K562 (cell line): ENCODE data around the gene KCNJ14. TPM values are rescaled to one million over a fixed set of nuclear protein-coding genes. Genes with fewer than 3 reads are reported as not detected.

Experiments used
- CBX8 ChIP-seq: fragments of 200-600 bp; sonication (generic); IDR thresholded peaks from 2 replicates; pipeline ENCODE4 v1.6.1; 2012; ENCODE audit warnings: borderline replicate concordance, mixed run types, low read depth, mild to moderate bottlenecking, moderate library complexity, mixed read lengths, low read length, control low read depth, inconsistent platforms; ENCODE audit not compliant: poor library complexity, severe bottlenecking; ENCODE audit errors: extremely low read depth
- ELF1 ChIP-seq: fragments of 200-800 bp; sonication (Bioruptor generic); IDR thresholded peaks from 2 replicates; pipeline ENCODE4 v1.6.1; 2016; ENCODE audit warnings: missing genetic modification characterization, missing compliant biosample characterization
- EP300 ChIP-seq: IDR thresholded peaks from 2 replicates; pipeline ENCODE4 v1.6.1; 2012; ENCODE audit warnings: low read length, improper control_type of control experiment
- EP400 ChIP-seq: fragments of 450-650 bp; IDR thresholded peaks from 2 replicates; pipeline ENCODE4 v1.6.1; 2017; ENCODE audit warnings: antibody characterized with exemption, mild to moderate bottlenecking, moderate library complexity
- GABPA ChIP-seq: fragments of 200-800 bp; sonication (Bioruptor generic); conservative IDR thresholded peaks from 2 replicates; pipeline ENCODE4 v1.6.1; 2016; ENCODE audit warnings: low read depth, missing genetic modification characterization, missing compliant biosample characterization
- GATAD2A ChIP-seq: fragments of 450-650 bp; IDR thresholded peaks from 2 replicates; pipeline ENCODE4 v1.6.1; 2017
- HDAC2 ChIP-seq: fragments of 450-650 bp; IDR thresholded peaks from 2 replicates; pipeline ENCODE4 v1.6.1; 2016; ENCODE audit warnings: mild to moderate bottlenecking
- HEY1 ChIP-seq: fragments of 250-450 bp; sonication (Bioruptor Pico); IDR thresholded peaks from 2 replicates; pipeline ENCODE4 v1.5.0; 2020; ENCODE audit warnings: mild to moderate bottlenecking, moderate library complexity, borderline replicate concordance
- ILK ChIP-seq: fragments of 450-650 bp; IDR thresholded peaks from 2 replicates; pipeline ENCODE4 v1.6.1; 2016; ENCODE audit warnings: missing genetic modification characterization, low read depth, mild to moderate bottlenecking, missing compliant biosample characterization, moderate library complexity, borderline replicate concordance
- KDM1A ChIP-seq, 2 experiments: fragments of 450-650 bp; IDR thresholded peaks; 2 replicates each; pipeline ENCODE4 v1.6.1; 2016; ENCODE audit warnings: mild to moderate bottlenecking in 2 of 2
- MTA3 ChIP-seq: fragments of 450-650 bp; formaldehyde crosslinking; IDR thresholded peaks from 2 replicates; pipeline ENCODE4 v1.6.1; 2017; ENCODE audit warnings: mild to moderate bottlenecking, borderline replicate concordance
- NFE2 ChIP-seq: IDR thresholded peaks from 2 replicates; pipeline ENCODE4 v1.6.1; 2014; ENCODE audit warnings: antibody characterized with exemption, low read depth
- SMARCA4 ChIP-seq: fragments of 450-650 bp; IDR thresholded peaks from 2 replicates; pipeline ENCODE4 v1.6.1; 2016
- SMARCC2 ChIP-seq: fragments of 450-650 bp; IDR thresholded peaks from 2 replicates; pipeline ENCODE4 v1.6.1; 2017; ENCODE audit warnings: antibody characterized with exemption, moderate library complexity, mild to moderate bottlenecking, low read depth
- ZNF263 ChIP-seq: sonication (generic); formaldehyde crosslinking; IDR thresholded peaks from 2 replicates; pipeline ENCODE4 v1.8.0; 2022; ENCODE audit warnings: mild to moderate bottlenecking, missing genetic modification reagents, borderline replicate concordance
- ZNF316 ChIP-seq: fragments of 450-650 bp; IDR thresholded peaks from 2 replicates; pipeline ENCODE4 v1.6.1; 2016
- ZNF830 ChIP-seq: fragments of 250-450 bp; sonication (Bioruptor Pico); IDR thresholded peaks from 2 replicates; pipeline ENCODE4 v1.5.0; 2021; ENCODE audit warnings: mild to moderate bottlenecking
- polyA plus RNA-seq, 8 experiments: library from polyadenylated mRNA; depleted of rRNA in 4 of 8; stranded (reverse) in 5 of 8; unstranded in 3 of 8; fragments of >200 nt; fragmentation: Nextera tagmentation in 2 of 8; fragmentation: Illumina TruSeq in 1 of 8; extraction: Ambion mirVana in 2 of 8; extraction: Trizol in 1 of 8; gene quantifications; 2 replicates each; pipeline versions ENCODE4 v1.2.1 to v1.2.3, GENCODE V29; 2011 to 2014; ENCODE audit warnings: inconsistent platforms in 1 of 8, missing spikeins in 1 of 8
- total RNA-seq, 7 experiments: library from RNA; depleted of rRNA in 6 of 7; stranded (reverse); fragments of >200 nt in 6 of 7; fragmentation: Illumina TruSeq in 2 of 7; extraction: Trizol in 2 of 7; gene quantifications; 2 replicates each; pipeline versions ENCODE4 v1.2.1 to v1.2.3, GENCODE V29; 2011 to 2021; ENCODE audit warnings: low replicate concordance in 1 of 7
- TF ChIP-seq, protein P1 (sequence below), 2 experiments: fragments of 450-650 bp in 1 of 2; sonication (generic) in 1 of 2; formaldehyde crosslinking in 1 of 2; IDR thresholded peaks in 1 of 2; conservative IDR thresholded peaks in 1 of 2; 2 replicates each; pipeline versions ENCODE4 v1.6.1 to v1.8.1; 2016 to 2023; ENCODE audit warnings: mild to moderate bottlenecking in 2 of 2, moderate library complexity in 2 of 2, inconsistent platforms in 1 of 2, missing genetic modification reagents in 1 of 2
- TF ChIP-seq, protein P2 (sequence below), 2 experiments: fragments of 150-350 bp in 1 of 2; IDR thresholded peaks; 2 replicates each; pipeline ENCODE4 v1.6.1; 2012 to 2016; ENCODE audit warnings: low read depth in 2 of 2, low read length in 2 of 2, mild to moderate bottlenecking in 1 of 2, moderate library complexity in 1 of 2
- TF ChIP-seq, protein P3 (sequence below): fragments of 450-650 bp; IDR thresholded peaks from 2 replicates; pipeline ENCODE4 v1.6.1; 2017; ENCODE audit warnings: antibody characterized with exemption, mild to moderate bottlenecking

KCNJ14 gene
- total and polyA plus RNA-seq, 9 of the 15 experiments (the other 6 are each of a cell fraction or from before 2014, with no cell fraction given): 0.15 to 1.6 (median 0.49) TPM

DNA sequence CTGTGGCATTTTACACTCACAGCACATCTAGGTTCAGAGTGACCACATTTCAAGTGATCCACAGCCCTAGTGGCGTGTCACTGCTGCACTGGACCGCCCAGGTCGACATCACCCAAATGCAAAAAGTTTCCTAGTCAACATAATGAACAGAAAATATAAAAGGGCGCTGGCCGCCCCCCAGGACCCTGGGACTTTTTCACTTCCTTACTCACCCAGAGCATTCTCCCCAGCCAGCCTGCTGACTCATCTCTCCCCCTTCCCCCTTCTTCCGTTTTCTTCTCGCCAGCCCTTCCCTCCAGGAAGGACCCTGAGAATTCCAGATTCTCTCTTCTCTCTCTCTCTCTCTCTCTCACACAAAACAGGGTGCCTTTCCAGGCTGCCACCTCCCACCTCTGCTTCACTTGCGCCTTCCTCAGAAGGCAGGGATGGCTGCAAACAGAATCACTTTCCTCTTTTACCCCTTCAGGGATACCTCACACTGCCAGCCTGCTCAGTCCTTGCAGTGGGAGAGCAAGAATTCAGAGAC is 30.6 kb upstream of the KCNJ14 start (continued):
- TF ChIP-seq, protein P1, sequence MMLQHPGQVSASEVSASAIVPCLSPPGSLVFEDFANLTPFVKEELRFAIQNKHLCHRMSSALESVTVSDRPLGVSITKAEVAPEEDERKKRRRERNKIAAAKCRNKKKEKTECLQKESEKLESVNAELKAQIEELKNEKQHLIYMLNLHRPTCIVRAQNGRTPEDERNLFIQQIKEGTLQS (IDR thresholded peaks at IDR 0.05): peak; percentile 89
- TF ChIP-seq, protein P1 (CRISPR knock-in tag; conservative IDR thresholded peaks at IDR 0.05): no peak
- TF ChIP-seq EP400 (peak; percentile 54), ZNF263 (CRISPR knock-in tag) (no peak), EP300 (peak; percentile 19; the same call in 1 of the 2 replicates), GATAD2A (peak; percentile 96), ELF1 (tag) (peak; percentile 57; the same call in 1 of the 2 replicates), ZNF830 (no peak), GABPA (tag) (0 out of 2 replicates have a peak, but pooled peaks have one; percentile 42), KDM1A (IDR thresholded peaks at IDR 0.05) (0 out of 4 replicates have a peak, but pooled peaks of 1 of the 2 experiments have one; percentile 8), ILK (no peak), MTA3 (0 out of 2 replicates have a peak, but pooled peaks have one; percentile 35), SMARCA4 (peak; percentile 87), CBX8 (no peak), SMARCC2 (peak; percentile 51; the same call in 1 of the 2 replicates), ZNF316 (peak; percentile 94), NFE2 (peak; percentile 94), HEY1 (CRISPR knock-in tag) (no peak), HDAC2 (peak; percentile 46; the same call in 1 of the 2 replicates)
- TF ChIP-seq, protein P2, sequence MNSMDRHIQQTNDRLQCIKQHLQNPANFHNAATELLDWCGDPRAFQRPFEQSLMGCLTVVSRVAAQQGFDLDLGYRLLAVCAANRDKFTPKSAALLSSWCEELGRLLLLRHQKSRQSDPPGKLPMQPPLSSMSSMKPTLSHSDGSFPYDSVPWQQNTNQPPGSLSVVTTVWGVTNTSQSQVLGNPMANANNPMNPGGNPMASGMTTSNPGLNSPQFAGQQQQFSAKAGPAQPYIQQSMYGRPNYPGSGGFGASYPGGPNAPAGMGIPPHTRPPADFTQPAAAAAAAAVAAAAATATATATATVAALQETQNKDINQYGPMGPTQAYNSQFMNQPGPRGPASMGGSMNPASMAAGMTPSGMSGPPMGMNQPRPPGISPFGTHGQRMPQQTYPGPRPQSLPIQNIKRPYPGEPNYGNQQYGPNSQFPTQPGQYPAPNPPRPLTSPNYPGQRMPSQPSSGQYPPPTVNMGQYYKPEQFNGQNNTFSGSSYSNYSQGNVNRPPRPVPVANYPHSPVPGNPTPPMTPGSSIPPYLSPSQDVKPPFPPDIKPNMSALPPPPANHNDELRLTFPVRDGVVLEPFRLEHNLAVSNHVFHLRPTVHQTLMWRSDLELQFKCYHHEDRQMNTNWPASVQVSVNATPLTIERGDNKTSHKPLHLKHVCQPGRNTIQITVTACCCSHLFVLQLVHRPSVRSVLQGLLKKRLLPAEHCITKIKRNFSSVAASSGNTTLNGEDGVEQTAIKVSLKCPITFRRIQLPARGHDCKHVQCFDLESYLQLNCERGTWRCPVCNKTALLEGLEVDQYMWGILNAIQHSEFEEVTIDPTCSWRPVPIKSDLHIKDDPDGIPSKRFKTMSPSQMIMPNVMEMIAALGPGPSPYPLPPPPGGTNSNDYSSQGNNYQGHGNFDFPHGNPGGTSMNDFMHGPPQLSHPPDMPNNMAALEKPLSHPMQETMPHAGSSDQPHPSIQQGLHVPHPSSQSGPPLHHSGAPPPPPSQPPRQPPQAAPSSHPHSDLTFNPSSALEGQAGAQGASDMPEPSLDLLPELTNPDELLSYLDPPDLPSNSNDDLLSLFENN (IDR thresholded peaks at IDR 0.05; ENCODE audit: low read depth in 2 of 2, low read length in 2 of 2): no peak
- TF ChIP-seq, protein P3, sequence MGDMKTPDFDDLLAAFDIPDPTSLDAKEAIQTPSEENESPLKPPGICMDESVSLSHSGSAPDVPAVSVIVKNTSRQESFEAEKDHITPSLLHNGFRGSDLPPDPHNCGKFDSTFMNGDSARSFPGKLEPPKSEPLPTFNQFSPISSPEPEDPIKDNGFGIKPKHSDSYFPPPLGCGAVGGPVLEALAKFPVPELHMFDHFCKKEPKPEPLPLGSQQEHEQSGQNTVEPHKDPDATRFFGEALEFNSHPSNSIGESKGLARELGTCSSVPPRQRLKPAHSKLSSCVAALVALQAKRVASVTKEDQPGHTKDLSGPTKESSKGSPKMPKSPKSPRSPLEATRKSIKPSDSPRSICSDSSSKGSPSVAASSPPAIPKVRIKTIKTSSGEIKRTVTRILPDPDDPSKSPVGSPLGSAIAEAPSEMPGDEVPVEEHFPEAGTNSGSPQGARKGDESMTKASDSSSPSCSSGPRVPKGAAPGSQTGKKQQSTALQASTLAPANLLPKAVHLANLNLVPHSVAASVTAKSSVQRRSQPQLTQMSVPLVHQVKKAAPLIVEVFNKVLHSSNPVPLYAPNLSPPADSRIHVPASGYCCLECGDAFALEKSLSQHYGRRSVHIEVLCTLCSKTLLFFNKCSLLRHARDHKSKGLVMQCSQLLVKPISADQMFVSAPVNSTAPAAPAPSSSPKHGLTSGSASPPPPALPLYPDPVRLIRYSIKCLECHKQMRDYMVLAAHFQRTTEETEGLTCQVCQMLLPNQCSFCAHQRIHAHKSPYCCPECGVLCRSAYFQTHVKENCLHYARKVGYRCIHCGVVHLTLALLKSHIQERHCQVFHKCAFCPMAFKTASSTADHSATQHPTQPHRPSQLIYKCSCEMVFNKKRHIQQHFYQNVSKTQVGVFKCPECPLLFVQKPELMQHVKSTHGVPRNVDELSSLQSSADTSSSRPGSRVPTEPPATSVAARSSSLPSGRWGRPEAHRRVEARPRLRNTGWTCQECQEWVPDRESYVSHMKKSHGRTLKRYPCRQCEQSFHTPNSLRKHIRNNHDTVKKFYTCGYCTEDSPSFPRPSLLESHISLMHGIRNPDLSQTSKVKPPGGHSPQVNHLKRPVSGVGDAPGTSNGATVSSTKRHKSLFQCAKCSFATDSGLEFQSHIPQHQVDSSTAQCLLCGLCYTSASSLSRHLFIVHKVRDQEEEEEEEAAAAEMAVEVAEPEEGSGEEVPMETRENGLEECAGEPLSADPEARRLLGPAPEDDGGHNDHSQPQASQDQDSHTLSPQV: peak; percentile 76
